Thoracic aorta (tissue), 2 donors: ENCODE data around the gene ASIC3. TPM values are rescaled to one million over a fixed set of nuclear protein-coding genes. Genes with fewer than 3 reads are reported as not detected.

Source experiments
- ATAC-seq: fragments of 150-250 bp; one replicate; pipeline ENCODE4 v1.8.0; 2017; ENCODE audit warnings: low read depth; ENCODE audit not compliant: insufficient number of reproducible peaks, low FRiP score
- DNase-seq: peaks from one replicate; pipeline ENCODE4 v3.0.0-alpha.2; 2020; ENCODE audit warnings: low spot score
- H3K27ac ChIP-seq, 2 donors: fragments of 200-600 bp; sonication (generic); 1 replicate in 1 of 2; 2 replicates in 1 of 2; pipeline ENCODE4 v1.5.1; 2016; ENCODE audit warnings: mild to moderate bottlenecking in 2 of 2, moderate library complexity in 2 of 2
- H3K27me3 ChIP-seq: fragments of 200-600 bp; sonication (generic); replicated peaks from 2 replicates; pipeline ENCODE4 v1.6.0; 2016; ENCODE audit warnings: mild to moderate bottlenecking; ENCODE audit not compliant: insufficient read depth
- H3K36me3 ChIP-seq: fragments of 200-600 bp; sonication (generic); one replicate; pipeline ENCODE4 v1.5.1; 2016
- H3K4me1 ChIP-seq, 2 donors: fragments of 200-600 bp; sonication (generic); 1 replicate in 1 of 2; 2 replicates in 1 of 2; pipeline versions ENCODE4 v1.5.1 to v1.6.0; 2016; ENCODE audit warnings: low read depth in 2 of 2, mild to moderate bottlenecking in 1 of 2; ENCODE audit not compliant: control insufficient read depth in 1 of 2
- H3K4me3 ChIP-seq: fragments of 200-600 bp; sonication (generic); 2 replicates; pipeline ENCODE4 v1.5.1; 2016; ENCODE audit warnings: mild to moderate bottlenecking
- H3K9me3 ChIP-seq: fragments of 200-600 bp; sonication (generic); 2 replicates; pipeline ENCODE4 v1.5.1; 2016
- total RNA-seq, 2 donors: library from RNA; depleted of rRNA; stranded (reverse); fragments of >200 nt; gene quantifications; one replicate each; pipeline versions ENCODE4 v1.1.0 to v1.2.3, GENCODE V29; 2016
- TF ChIP-seq, protein P1 (sequence below): fragments of 200-600 bp; sonication (generic); IDR thresholded peaks from one replicate; pipeline ENCODE4 v1.5.1; 2019; ENCODE audit warnings: antibody characterized with exemption

Gene ASIC3
- total RNA-seq: 1 to 10 TPM; 2.0 to 2.8 TPM

- ATAC-seq: no peak
- Histone ChIP-seq H3K36me3 (peaks cover 1% of the 10 kb centered on the region), H3K4me3 (no peak within 1 kb of the TSS), H3K9me3 (no peaks in the 10 kb centered on the region), H3K4me1 (peaks cover 0 to 5% of the 10 kb centered on the region in 2 donors), H3K27me3 (no peaks in the 10 kb centered on the region), H3K27ac (no peak within 1 kb of the TSS)
- TF ChIP-seq, protein P1, sequence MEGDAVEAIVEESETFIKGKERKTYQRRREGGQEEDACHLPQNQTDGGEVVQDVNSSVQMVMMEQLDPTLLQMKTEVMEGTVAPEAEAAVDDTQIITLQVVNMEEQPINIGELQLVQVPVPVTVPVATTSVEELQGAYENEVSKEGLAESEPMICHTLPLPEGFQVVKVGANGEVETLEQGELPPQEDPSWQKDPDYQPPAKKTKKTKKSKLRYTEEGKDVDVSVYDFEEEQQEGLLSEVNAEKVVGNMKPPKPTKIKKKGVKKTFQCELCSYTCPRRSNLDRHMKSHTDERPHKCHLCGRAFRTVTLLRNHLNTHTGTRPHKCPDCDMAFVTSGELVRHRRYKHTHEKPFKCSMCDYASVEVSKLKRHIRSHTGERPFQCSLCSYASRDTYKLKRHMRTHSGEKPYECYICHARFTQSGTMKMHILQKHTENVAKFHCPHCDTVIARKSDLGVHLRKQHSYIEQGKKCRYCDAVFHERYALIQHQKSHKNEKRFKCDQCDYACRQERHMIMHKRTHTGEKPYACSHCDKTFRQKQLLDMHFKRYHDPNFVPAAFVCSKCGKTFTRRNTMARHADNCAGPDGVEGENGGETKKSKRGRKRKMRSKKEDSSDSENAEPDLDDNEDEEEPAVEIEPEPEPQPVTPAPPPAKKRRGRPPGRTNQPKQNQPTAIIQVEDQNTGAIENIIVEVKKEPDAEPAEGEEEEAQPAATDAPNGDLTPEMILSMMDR: no peak
- DNase-seq: no peak
Observed at GRCh38 chr7:151047976-151048815, at the start of gene ASIC3. ASIC3 (plus strand) TSS chr7:151048531; CDS start chr7:151048886, 355 bp downstream.

GRCh38 chr7:150999001-150999400 lies 49.3 kb upstream of the ASIC3 start:
- Histone ChIP-seq H3K27me3 (no peaks in the 10 kb centered on the region), H3K27ac (no peak overlapping the region), H3K9me3 (no peaks in the 10 kb centered on the region), H3K4me1 (no peaks in the 10 kb centered on the region), H3K4me3 (no peak overlapping the region), H3K36me3 (no peaks in the 10 kb centered on the region)
- TF ChIP-seq, protein P1: no peak
- DNase-seq: no peak
- no peak for ATAC-seq

DNA sequence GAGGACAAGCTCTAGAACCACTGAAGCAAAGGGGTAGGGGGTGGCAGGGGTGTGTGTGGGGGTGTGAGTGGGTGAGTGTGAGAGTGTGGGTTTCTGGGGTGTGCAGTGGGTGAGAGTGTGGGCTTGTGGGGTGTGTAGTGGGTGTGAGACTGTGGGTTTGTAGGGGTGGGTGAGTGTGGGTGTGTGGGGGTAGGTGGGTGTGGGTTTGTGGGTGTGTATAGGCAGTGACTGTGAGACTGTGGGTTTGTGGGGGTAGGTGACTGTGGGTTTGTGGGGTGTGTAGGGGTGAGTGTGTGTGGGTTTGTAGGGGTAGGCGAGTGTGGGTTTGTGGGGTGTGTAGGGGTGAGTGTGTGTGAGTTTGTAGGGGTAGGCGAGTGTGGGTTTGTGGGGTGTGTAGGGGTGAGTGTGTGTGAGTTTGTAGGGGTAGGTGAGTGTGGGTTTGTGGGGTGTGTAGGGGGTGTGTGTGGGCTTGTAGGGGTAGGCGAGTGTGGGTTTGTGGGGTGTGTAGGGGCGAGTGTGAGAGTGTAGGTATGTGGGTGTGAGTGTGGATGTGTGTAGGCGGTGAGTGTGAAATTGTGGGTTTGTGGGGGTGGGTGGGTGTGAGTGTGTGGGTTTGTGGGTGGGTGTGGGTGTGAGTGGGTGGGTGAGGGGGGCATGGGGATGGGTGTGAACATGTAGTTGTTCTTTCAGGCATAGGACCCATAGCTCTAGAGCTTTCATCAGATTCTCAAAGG lies 48.7 kb upstream of the ASIC3 start:
- TF ChIP-seq, protein P1: no peak
- Histone ChIP-seq H3K27me3 (no peaks in the 10 kb centered on the region), H3K36me3 (no peaks in the 10 kb centered on the region), H3K27ac (no peak overlapping the region), H3K4me3 (no peak overlapping the region), H3K9me3 (no peaks in the 10 kb centered on the region), H3K4me1 (no peaks in the 10 kb centered on the region)
- DNase-seq: no peak
- no peak for ATAC-seq

DNA sequence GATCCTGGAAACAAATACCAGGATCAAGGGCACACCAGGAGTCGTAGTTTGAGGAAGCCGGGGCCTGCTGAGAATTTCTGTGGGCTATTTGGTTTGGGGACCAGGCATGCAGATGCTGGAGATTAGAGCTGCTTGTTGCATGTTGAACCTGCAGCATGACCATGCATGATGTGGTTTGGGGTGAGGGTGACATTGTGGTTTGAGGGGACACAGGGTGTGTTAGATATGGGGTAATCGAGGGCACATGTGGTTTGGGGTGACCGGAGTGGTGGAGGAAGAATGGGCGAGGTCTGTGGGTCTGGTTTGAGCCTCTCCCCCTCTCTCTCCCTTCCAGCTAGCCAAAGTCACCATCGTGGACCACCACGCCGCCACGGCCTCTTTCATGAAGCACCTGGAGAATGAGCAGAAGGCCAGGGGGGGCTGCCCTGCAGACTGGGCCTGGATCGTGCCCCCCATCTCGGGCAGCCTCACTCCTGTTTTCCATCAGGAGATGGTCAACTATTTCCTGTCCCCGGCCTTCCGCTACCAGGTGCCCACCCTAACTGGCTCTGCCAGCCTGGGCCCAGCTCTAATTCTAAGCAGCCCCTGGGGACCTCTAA lies 47.3 kb upstream of the ASIC3 start:
- Histone ChIP-seq H3K27ac (no peak overlapping the region), H3K4me1 (no peaks in the 10 kb centered on the region), H3K4me3 (no peak overlapping the region), H3K9me3 (no peaks in the 10 kb centered on the region), H3K36me3 (no peaks in the 10 kb centered on the region), H3K27me3 (no peaks in the 10 kb centered on the region)
- ATAC-seq: no peak
- TF ChIP-seq, protein P1: no peak
- no peak for DNase-seq

- no peak overlapping the region for H3K27ac ChIP-seq
- no peak for DNase-seq
- H3K36me3 ChIP-seq: no peaks in the 10 kb centered on the region
- no peaks in the 10 kb centered on the region for H3K9me3 ChIP-seq
- no peaks in the 10 kb centered on the region for H3K4me1 ChIP-seq
- H3K4me3 ChIP-seq: no peak overlapping the region
- ATAC-seq: no peak
- no peaks in the 10 kb centered on the region for H3K27me3 ChIP-seq
- TF ChIP-seq, protein P1: no peak
Observed at GRCh38 chr7:151001546-151001945, 46.8 kb upstream of the ASIC3 start.
